ENCODE data around the gene RACGAP1.

Gene RACGAP1

GRCh38 chr12:49959685-49960473, 65.4 kb downstream of the RACGAP1 start:
- TF ChIP-seq CTCF (conservative IDR thresholded peaks at IDR 0.05): no peak
- H3K27ac ChIP-seq: no peak overlapping the region; the same call in 1 of the 2 replicates

DNA sequence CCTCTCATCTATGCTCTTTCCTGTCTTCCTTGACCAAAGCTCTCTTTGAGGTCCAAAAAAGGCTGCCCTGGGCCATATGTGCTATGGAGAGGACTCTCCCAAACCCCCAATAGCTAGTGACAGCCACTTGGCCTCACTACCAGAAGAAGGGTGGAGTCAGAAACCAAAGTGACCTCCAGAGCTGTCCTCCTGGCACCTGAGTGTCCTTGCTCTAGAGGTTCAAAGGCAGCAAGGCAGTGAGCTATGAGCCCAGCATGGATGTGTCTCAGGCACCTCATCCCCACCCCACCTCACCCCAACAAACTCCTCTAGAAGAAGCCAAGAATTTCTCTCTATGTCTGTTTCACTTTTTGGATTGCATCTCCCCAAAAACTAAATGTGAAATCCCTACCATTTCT, 67.7 kb downstream of the RACGAP1 start:
- no peak for TF ChIP-seq CTCF (conservative IDR thresholded peaks at IDR 0.05)
- H3K27ac ChIP-seq: no peak overlapping the region

- TF ChIP-seq CTCF (conservative IDR thresholded peaks at IDR 0.05): no peak
- H3K27ac ChIP-seq: no peak overlapping the region
Observed at GRCh38 chr12:49956663-49957569, 68.4 kb downstream of the RACGAP1 start.

- TF ChIP-seq CTCF (conservative IDR thresholded peaks at IDR 0.05): no peak
- H3K27ac ChIP-seq: no peak overlapping the region
Observed at GRCh38 chr12:49955899-49956662, 69.2 kb downstream of the RACGAP1 start.

DNA sequence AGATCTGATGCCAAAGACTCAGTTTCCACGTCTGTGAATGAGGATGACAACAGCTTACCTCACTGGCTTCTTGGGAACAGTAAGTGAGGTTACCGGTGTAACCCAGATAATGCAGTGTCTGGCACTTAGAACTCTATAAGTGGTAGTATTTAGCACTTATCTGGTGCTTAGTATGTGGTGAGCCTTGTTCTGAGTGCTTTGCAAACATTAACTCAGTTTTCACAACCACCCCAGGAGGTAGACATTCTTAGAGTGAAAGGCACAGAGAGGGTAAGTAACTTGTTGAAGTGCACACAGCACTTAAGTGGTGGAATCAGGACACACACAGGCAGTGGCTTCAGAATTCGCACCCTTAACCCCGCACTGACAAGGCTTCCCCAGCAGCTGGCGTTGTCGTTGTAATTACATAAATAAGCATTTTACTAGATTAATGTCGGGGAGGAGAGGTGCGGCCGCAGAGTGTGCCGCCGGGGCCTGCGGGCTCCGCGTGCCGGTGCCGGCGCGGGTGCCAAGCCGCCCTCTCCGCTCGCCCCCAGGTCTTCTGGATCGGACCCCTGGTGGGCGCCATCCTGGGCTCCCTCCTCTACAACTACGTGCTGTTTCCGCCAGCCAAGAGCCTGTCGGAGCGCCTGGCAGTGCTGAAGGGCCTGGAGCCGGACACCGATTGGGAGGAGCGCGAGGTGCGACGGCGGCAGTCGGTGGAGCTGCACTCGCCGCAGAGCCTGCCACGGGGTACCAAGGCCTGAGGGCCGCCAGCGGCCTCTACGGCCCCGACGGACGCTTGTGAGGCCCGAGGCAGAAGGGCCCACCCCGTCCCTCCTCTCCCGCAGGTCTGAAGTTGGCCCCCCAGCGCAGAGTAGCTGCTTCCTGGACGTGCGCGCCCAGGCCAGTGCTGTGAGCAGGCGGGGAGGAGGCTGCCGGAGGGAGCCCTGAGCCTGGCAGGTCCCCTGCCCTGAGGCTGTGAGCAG, 70.1 kb downstream of the RACGAP1 start:
- no peak overlapping the region for H3K27ac ChIP-seq
- no peak for TF ChIP-seq CTCF (conservative IDR thresholded peaks at IDR 0.05)

DNA sequence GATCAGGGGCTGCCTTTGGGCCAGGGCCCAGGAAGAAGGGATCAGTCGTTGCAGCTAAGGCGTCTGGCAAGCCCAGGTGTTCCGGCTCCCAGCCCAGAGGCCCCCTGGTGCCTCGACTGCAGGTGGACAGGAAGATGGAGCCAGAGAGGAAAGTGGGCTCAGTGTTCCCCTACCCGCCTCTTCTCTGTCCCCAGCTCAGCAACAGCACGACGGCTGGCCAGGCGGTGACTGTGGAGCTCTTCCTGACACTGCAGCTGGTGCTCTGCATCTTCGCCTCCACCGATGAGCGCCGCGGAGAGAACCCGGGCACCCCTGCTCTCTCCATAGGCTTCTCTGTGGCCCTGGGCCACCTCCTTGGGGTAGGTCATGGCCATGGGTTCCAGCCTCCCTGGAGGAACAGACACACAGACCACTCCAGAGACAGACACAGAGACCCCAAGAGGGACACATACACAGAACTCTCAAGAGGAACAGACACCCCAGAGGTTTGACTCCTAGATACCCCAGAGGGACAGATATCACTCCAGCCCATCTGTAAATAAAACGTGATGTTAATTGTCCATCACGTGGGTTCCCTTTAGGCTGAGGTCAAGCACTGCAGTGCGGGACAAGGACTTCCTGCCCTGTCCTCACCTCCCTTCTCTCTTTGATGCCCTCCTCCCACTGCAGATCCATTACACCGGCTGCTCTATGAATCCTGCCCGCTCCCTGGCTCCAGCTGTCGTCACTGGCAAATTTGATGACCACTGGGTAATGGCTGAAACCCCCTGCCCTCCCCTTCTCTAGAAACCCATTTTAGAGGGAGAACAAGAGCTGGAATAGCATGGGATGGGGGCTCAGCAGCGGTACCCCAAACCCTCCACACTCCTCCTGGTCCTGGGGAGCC, 71.1 kb downstream of the RACGAP1 start:
- no peak for TF ChIP-seq CTCF (conservative IDR thresholded peaks at IDR 0.05)
- H3K27ac ChIP-seq: no peak overlapping the region; the same call in 1 of the 2 replicates
